GM12878 (cell line): ENCODE measurements around the gene RPUSD2. TPM values are rescaled to one million over a fixed set of nuclear protein-coding genes. Genes with fewer than 3 reads are reported as not detected.

ENCODE experiments used
- ATF7 ChIP-seq: fragments of 450-650 bp; IDR thresholded peaks from 2 replicates; pipeline ENCODE4 v1.6.1; 2016; ENCODE audit warnings: low read depth, mild to moderate bottlenecking
- ETV6 ChIP-seq, 2 experiments: fragments of 450-650 bp in 1 of 2; IDR thresholded peaks in 1 of 2; conservative IDR thresholded peaks in 1 of 2; 2 replicates each; pipeline ENCODE4 v1.6.1; 2014; ENCODE audit warnings: antibody characterized with exemption in 1 of 2, borderline replicate concordance in 1 of 2, low read depth in 1 of 2, mild to moderate bottlenecking in 1 of 2, moderate library complexity in 1 of 2
- IKZF2 ChIP-seq, 2 experiments: fragments of 450-650 bp; IDR thresholded peaks; 2 replicates each; pipeline ENCODE4 v1.6.1; 2017; ENCODE audit warnings: mild to moderate bottlenecking in 2 of 2, moderate library complexity in 2 of 2
- MEF2B ChIP-seq: fragments of 450-650 bp; IDR thresholded peaks from 2 replicates; pipeline ENCODE4 v1.6.1; 2018; ENCODE audit warnings: mild to moderate bottlenecking, moderate library complexity; ENCODE audit not compliant: partially characterized antibody, poor library complexity, severe bottlenecking
- MTA2 ChIP-seq: fragments of 450-650 bp; IDR thresholded peaks from 2 replicates; pipeline ENCODE4 v1.6.1; 2016; ENCODE audit warnings: low read depth, mild to moderate bottlenecking, moderate library complexity
- POU2F2 ChIP-seq: IDR thresholded peaks from 3 replicates; pipeline ENCODE4 v1.6.1; 2011; ENCODE audit warnings: low read depth, mild to moderate bottlenecking, low read length, borderline replicate concordance
- RAD21 ChIP-seq: IDR thresholded peaks from 2 replicates; pipeline ENCODE4 v1.6.1; 2011; ENCODE audit warnings: mild to moderate bottlenecking, low read depth, low read length, moderate library complexity; ENCODE audit not compliant: insufficient read depth
- SIN3A ChIP-seq: IDR thresholded peaks from 2 replicates; pipeline ENCODE4 v1.6.1; 2012; ENCODE audit warnings: low read depth, low read length, improper control_type of control experiment
- TCF12 ChIP-seq: IDR thresholded peaks from 2 replicates; pipeline ENCODE4 v1.6.1; 2011; ENCODE audit warnings: low read depth, mild to moderate bottlenecking, low read length
- TCF3 ChIP-seq: IDR thresholded peaks from 2 replicates; pipeline ENCODE4 v1.6.1; 2012; ENCODE audit warnings: low read depth, mild to moderate bottlenecking, low read length, borderline replicate concordance; ENCODE audit not compliant: insufficient read depth
- TCF7 ChIP-seq: IDR thresholded peaks from 2 replicates; pipeline ENCODE4 v1.6.1; 2014; ENCODE audit warnings: antibody characterized with exemption, borderline replicate concordance
- polyA plus RNA-seq, 11 experiments: library from polyadenylated mRNA; depleted of rRNA in 4 of 11; unstranded in 6 of 11; stranded (reverse) in 5 of 11; fragments of >200 nt; fragmentation: Nextera tagmentation in 4 of 11; fragmentation: Illumina TruSeq in 1 of 11; extraction: Ambion mirVana in 4 of 11; extraction: Trizol in 1 of 11; gene quantifications; 1 replicate in 1 of 11; 2 replicates in 10 of 11; pipeline versions ENCODE4 v1.2.1 to v1.2.3, GENCODE V29; 2011 to 2016; ENCODE audit warnings: inconsistent platforms in 2 of 11, missing spikeins in 2 of 11, low read depth in 1 of 11
- total RNA-seq, 4 experiments: library from RNA; depleted of rRNA in 3 of 4; stranded (reverse); fragments of >200 nt in 3 of 4; fragmentation: Illumina TruSeq in 1 of 4; extraction: Trizol in 1 of 4; gene quantifications; 2 replicates each; pipeline versions ENCODE4 v1.2.1 to v1.2.3, GENCODE V29; 2013 to 2021
- TF ChIP-seq, protein P1 (sequence below): IDR thresholded peaks from 2 replicates; pipeline ENCODE4 v1.6.1; 2012; ENCODE audit warnings: mild to moderate bottlenecking, low read depth, low read length
- TF ChIP-seq, protein P2 (sequence below): fragments of 450-650 bp; formaldehyde crosslinking; IDR thresholded peaks from 2 replicates; pipeline ENCODE4 v1.5.0; 2022; ENCODE audit warnings: mild to moderate bottlenecking, missing genetic modification characterization
- TF ChIP-seq, protein P3 (sequence below): fragments of 450-650 bp; formaldehyde crosslinking; IDR thresholded peaks from 2 replicates; pipeline ENCODE4 v1.4.0; 2022; ENCODE audit warnings: mild to moderate bottlenecking, moderate library complexity
- TF ChIP-seq, protein P4 (sequence below): fragments of 450-650 bp; IDR thresholded peaks from 2 replicates; pipeline ENCODE4 v1.6.1; 2018; ENCODE audit warnings: mild to moderate bottlenecking, low read depth, moderate library complexity; ENCODE audit not compliant: partially characterized antibody

The RPUSD2 gene
- total and polyA plus RNA-seq, 10 of the 15 experiments (the other 5 are each of a cell fraction or from before 2014, with no cell fraction given): 4.0 to 33.3 (median 18.5) TPM

DNA sequence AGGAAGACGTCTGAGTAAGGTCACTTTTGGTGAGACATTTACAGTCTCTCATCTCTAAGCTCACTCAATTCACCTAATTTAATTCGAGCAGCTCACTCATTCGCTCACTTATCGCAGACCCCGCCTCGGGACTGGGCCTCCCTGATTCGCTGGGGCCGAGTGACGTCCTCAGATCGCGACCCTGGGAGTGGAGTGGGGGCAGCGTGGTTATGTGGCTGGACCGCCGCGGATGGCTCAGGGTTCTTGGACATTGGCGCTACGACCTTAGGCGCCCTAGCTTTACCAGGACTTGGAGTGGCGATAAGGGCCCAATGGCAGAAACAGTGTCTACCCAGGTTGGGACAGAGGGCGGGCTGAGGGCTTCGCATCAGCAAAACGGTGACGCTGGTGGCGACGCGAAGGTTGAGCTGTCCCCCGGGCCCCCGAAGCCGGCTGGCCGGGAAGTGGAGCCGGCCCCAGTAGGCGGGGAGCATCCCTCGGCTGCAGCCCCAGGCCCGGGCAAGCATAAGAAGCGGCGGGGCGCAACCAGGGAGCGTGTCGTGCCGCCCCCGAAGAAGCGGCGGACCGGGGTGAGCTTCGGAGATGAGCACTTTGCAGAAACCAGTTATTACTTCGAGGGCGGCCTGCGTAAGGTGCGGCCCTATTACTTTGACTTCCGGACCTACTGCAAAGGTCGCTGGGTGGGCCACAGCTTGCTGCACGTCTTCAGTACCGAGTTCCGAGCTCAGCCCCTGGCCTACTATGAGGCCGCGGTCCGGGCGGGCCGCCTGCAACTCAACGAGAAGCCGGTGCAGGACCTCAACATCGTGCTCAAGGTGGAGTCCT lies at the start of gene RPUSD2 (continued):
- TF ChIP-seq, protein P1, sequence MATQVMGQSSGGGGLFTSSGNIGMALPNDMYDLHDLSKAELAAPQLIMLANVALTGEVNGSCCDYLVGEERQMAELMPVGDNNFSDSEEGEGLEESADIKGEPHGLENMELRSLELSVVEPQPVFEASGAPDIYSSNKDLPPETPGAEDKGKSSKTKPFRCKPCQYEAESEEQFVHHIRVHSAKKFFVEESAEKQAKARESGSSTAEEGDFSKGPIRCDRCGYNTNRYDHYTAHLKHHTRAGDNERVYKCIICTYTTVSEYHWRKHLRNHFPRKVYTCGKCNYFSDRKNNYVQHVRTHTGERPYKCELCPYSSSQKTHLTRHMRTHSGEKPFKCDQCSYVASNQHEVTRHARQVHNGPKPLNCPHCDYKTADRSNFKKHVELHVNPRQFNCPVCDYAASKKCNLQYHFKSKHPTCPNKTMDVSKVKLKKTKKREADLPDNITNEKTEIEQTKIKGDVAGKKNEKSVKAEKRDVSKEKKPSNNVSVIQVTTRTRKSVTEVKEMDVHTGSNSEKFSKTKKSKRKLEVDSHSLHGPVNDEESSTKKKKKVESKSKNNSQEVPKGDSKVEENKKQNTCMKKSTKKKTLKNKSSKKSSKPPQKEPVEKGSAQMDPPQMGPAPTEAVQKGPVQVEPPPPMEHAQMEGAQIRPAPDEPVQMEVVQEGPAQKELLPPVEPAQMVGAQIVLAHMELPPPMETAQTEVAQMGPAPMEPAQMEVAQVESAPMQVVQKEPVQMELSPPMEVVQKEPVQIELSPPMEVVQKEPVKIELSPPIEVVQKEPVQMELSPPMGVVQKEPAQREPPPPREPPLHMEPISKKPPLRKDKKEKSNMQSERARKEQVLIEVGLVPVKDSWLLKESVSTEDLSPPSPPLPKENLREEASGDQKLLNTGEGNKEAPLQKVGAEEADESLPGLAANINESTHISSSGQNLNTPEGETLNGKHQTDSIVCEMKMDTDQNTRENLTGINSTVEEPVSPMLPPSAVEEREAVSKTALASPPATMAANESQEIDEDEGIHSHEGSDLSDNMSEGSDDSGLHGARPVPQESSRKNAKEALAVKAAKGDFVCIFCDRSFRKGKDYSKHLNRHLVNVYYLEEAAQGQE: 0 out of 2 replicates have a peak, but pooled peaks have one; percentile 24
- TF ChIP-seq, protein P2, sequence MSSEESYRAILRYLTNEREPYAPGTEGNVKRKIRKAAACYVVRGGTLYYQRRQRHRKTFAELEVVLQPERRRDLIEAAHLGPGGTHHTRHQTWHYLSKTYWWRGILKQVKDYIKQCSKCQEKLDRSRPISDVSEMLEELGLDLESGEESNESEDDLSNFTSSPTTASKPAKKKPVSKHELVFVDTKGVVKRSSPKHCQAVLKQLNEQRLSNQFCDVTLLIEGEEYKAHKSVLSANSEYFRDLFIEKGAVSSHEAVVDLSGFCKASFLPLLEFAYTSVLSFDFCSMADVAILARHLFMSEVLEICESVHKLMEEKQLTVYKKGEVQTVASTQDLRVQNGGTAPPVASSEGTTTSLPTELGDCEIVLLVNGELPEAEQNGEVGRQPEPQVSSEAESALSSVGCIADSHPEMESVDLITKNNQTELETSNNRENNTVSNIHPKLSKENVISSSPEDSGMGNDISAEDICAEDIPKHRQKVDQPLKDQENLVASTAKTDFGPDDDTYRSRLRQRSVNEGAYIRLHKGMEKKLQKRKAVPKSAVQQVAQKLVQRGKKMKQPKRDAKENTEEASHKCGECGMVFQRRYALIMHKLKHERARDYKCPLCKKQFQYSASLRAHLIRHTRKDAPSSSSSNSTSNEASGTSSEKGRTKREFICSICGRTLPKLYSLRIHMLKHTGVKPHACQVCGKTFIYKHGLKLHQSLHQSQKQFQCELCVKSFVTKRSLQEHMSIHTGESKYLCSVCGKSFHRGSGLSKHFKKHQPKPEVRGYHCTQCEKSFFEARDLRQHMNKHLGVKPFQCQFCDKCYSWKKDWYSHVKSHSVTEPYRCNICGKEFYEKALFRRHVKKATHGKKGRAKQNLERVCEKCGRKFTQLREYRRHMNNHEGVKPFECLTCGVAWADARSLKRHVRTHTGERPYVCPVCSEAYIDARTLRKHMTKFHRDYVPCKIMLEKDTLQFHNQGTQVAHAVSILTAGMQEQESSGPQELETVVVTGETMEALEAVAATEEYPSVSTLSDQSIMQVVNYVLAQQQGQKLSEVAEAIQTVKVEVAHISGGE (CRISPR knock-in tag): no peak
- TF ChIP-seq POU2F2: peak; percentile 59; the same call in 1 of the 3 replicates
- TF ChIP-seq TCF7: no peak
- TF ChIP-seq ETV6 (conservative IDR thresholded peaks at IDR 0.05 in 1 of 2, IDR thresholded peaks at IDR 0.05 in 1 of 2; ENCODE audit: borderline replicate concordance in 1 of 2, low read depth in 1 of 2): no peak
- no peak for TF ChIP-seq TCF3
- TF ChIP-seq, protein P3, sequence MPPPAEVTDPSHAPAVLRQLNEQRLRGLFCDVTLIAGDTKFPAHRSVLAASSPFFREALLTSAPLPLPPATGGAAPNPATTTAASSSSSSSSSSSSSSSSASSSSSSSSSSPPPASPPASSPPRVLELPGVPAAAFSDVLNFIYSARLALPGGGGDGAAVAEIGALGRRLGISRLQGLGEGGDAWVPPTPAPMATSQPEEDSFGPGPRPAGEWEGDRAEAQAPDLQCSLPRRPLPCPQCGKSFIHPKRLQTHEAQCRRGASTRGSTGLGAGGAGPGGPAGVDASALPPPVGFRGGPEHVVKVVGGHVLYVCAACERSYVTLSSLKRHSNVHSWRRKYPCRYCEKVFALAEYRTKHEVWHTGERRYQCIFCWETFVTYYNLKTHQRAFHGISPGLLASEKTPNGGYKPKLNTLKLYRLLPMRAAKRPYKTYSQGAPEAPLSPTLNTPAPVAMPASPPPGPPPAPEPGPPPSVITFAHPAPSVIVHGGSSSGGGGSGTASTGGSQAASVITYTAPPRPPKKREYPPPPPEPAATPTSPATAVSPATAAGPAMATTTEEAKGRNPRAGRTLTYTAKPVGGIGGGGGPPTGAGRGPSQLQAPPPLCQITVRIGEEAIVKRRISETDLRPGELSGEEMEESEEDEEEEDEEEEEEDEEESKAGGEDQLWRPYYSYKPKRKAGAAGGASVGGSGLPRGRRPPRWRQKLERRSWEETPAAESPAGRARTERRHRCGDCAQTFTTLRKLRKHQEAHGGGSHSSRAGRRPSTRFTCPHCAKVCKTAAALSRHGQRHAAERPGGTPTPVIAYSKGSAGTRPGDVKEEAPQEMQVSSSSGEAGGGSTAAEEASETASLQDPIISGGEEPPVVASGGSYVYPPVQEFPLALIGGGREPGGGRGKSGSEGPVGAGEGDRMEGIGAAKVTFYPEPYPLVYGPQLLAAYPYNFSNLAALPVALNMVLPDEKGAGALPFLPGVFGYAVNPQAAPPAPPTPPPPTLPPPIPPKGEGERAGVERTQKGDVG (CRISPR knock-in tag): no peak
- peak; percentile 7; the same call in 1 of the 2 replicates for TF ChIP-seq TCF12
- TF ChIP-seq MEF2B: peak; percentile 42
- TF ChIP-seq, protein P4, sequence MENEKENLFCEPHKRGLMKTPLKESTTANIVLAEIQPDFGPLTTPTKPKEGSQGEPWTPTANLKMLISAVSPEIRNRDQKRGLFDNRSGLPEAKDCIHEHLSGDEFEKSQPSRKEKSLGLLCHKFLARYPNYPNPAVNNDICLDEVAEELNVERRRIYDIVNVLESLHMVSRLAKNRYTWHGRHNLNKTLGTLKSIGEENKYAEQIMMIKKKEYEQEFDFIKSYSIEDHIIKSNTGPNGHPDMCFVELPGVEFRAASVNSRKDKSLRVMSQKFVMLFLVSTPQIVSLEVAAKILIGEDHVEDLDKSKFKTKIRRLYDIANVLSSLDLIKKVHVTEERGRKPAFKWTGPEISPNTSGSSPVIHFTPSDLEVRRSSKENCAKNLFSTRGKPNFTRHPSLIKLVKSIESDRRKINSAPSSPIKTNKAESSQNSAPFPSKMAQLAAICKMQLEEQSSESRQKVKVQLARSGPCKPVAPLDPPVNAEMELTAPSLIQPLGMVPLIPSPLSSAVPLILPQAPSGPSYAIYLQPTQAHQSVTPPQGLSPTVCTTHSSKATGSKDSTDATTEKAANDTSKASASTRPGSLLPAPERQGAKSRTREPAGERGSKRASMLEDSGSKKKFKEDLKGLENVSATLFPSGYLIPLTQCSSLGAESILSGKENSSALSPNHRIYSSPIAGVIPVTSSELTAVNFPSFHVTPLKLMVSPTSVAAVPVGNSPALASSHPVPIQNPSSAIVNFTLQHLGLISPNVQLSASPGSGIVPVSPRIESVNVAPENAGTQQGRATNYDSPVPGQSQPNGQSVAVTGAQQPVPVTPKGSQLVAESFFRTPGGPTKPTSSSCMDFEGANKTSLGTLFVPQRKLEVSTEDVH: peak; percentile 75
- TF ChIP-seq RAD21: no peak
- TF ChIP-seq SIN3A: peak; percentile 97
- TF ChIP-seq MTA2: no peak
- peak; percentile 58 for TF ChIP-seq ATF7
- TF ChIP-seq IKZF2 (IDR thresholded peaks at IDR 0.05): no peak
